GM19099 (cell line): ENCODE data around the gene ZHX3.

Source experiments
- POLR2A ChIP-seq: IDR thresholded peaks from 3 replicates; pipeline ENCODE4 v1.6.1; 2011; ENCODE audit warnings: low read depth; ENCODE audit not compliant: insufficient read length; ENCODE audit errors: extremely low read depth

The ZHX3 gene

GRCh38 chr20:41304002-41304401 is 13.5 kb downstream of the ZHX3 start:
- no peak for TF ChIP-seq POLR2A

- TF ChIP-seq POLR2A, result no peak
Measured at GRCh38 chr20:41300886-41301285, 16.6 kb downstream of the ZHX3 start.

GRCh38 chr20:41300383-41300782 is 17.1 kb downstream of the ZHX3 start:
- no peak for TF ChIP-seq POLR2A

- TF ChIP-seq POLR2A, result no peak
Measured at GRCh38 chr20:41299899-41300298, 17.6 kb downstream of the ZHX3 start.

- TF ChIP-seq POLR2A, result no peak
Measured at GRCh38 chr20:41293269-41294037, 24.1 kb downstream of the ZHX3 start.

GRCh38 chr20:41290804-41291389 is 26.6 kb downstream of the ZHX3 start:
- TF ChIP-seq POLR2A, result no peak

GRCh38 chr20:41287327-41287726 is 30.2 kb downstream of the ZHX3 start:
- no peak for TF ChIP-seq POLR2A

- TF ChIP-seq POLR2A, result no peak
Measured at GRCh38 chr20:41286240-41286851, 31.2 kb downstream of the ZHX3 start.

GRCh38 chr20:41279546-41280225 is 37.8 kb downstream of the ZHX3 start:
- TF ChIP-seq POLR2A, result no peak

GRCh38 chr20:41278936-41279335 is 38.6 kb downstream of the ZHX3 start:
- TF ChIP-seq POLR2A, result no peak

- no peak for TF ChIP-seq POLR2A
Measured at GRCh38 chr20:41277049-41277448, 40.5 kb downstream of the ZHX3 start.

GRCh38 chr20:41276317-41276751 is 41.2 kb downstream of the ZHX3 start:
- no peak for TF ChIP-seq POLR2A

GRCh38 chr20:41275301-41275731 is 42.2 kb downstream of the ZHX3 start:
- TF ChIP-seq POLR2A, result no peak

GRCh38 chr20:41274152-41274551 is 43.4 kb downstream of the ZHX3 start:
- TF ChIP-seq POLR2A, result no peak

- no peak for TF ChIP-seq POLR2A
Measured at GRCh38 chr20:41273445-41273844, 44.1 kb downstream of the ZHX3 start.
